Measurements from ENCODE around the gene SDK1.

The SDK1 gene

GRCh38 chr7:3573151-3573550 lies 272.1 kb downstream of the SDK1 start:
- Histone ChIP-seq H2AFZ (ENCODE audit: low read depth, low read length) (no peak overlapping the region), H3K36me3 (ENCODE audit: insufficient read depth, low read length) (no peaks in the 10 kb centered on the region), H3K4me3 (ENCODE audit: low read depth in 1 of 2, low read length in 2 of 2) (no peak overlapping the region), H3K9me3 (ENCODE audit: insufficient read depth, low read length, severe bottlenecking) (peaks cover 7% of the 10 kb centered on the region), H3K79me2 (ENCODE audit: insufficient read depth, low read length) (no peaks in the 10 kb centered on the region), H3K4me1 (ENCODE audit: insufficient read depth, low read length) (no peaks in the 10 kb centered on the region), H3K4me2 (ENCODE audit: insufficient read depth, low read length) (no peak overlapping the region), H3K27ac (ENCODE audit: low read length) (no peak overlapping the region), H4K20me1 (ENCODE audit: insufficient read depth, low read length) (no peaks in the 10 kb centered on the region), H3K27me3 (ENCODE audit: insufficient read depth, low read length, poor library complexity) (no peaks in the 10 kb centered on the region), H3K9ac (ENCODE audit: low read depth, low read length) (no peak overlapping the region)
- no peak for ATAC-seq (ENCODE audit: insufficient read depth, low read depth)
- no peak for DNase-seq
- TF ChIP-seq EZH2 (IDR thresholded peaks at IDR 0.05; ENCODE audit: borderline replicate concordance, low read depth, low read length, severe bottlenecking) = no peak

- no peak for TF ChIP-seq EZH2 (IDR thresholded peaks at IDR 0.05; ENCODE audit: borderline replicate concordance, low read depth, low read length, severe bottlenecking)
- TF ChIP-seq, protein P1, sequence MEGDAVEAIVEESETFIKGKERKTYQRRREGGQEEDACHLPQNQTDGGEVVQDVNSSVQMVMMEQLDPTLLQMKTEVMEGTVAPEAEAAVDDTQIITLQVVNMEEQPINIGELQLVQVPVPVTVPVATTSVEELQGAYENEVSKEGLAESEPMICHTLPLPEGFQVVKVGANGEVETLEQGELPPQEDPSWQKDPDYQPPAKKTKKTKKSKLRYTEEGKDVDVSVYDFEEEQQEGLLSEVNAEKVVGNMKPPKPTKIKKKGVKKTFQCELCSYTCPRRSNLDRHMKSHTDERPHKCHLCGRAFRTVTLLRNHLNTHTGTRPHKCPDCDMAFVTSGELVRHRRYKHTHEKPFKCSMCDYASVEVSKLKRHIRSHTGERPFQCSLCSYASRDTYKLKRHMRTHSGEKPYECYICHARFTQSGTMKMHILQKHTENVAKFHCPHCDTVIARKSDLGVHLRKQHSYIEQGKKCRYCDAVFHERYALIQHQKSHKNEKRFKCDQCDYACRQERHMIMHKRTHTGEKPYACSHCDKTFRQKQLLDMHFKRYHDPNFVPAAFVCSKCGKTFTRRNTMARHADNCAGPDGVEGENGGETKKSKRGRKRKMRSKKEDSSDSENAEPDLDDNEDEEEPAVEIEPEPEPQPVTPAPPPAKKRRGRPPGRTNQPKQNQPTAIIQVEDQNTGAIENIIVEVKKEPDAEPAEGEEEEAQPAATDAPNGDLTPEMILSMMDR (IDR thresholded peaks at IDR 0.05; ENCODE audit: borderline replicate concordance, extremely low read depth, low read length, poor library complexity, severe bottlenecking) = no peak
Observed at GRCh38 chr7:3574386-3574785, 273.3 kb downstream of the SDK1 start.

DNA sequence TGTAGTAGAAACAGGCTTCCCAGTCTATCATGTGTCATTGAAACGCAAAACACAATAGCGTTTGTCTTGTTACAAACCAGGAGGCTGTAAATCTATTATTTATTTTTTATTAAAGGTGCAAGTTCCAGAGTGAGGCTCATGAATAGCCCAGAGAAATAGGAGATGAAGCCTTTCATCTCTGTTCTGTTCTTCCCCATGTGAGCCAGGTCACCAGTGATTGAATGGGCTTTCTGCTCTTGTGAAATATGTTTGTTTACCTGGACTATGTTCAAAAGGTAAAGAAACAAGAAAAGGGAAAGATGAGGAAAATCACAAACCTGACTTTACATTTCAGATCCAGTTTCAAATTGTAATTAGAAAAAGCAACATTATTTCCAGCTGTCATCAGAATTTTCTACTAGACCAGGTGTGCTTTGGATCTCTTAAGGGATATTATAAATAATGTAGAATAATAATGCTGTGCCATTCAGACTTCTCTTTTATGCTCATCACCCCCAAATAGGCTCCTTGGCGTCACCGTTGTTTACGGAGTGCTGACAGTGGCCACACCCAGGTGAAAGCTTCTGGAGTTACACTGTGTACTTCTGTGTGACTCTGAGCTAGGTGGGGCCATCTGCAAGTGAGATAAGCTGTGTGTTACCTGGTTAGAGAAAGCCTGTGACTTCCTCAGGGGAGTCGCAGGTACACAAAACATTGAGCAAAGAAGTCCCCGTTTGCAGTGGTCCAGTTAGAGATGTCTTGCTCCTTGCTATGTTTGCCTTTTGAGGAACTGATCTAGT lies 274.9 kb downstream of the SDK1 start:
- no peak overlapping the region for H3K4me3 ChIP-seq (ENCODE audit: low read depth in 1 of 2, low read length in 2 of 2)
- no peak overlapping the region for H3K9ac ChIP-seq (ENCODE audit: low read depth, low read length)
- no peaks in the 10 kb centered on the region for H3K27me3 ChIP-seq (ENCODE audit: insufficient read depth, low read length, poor library complexity)
- TF ChIP-seq, protein P1 (IDR thresholded peaks at IDR 0.05; ENCODE audit: borderline replicate concordance, extremely low read depth, low read length, poor library complexity, severe bottlenecking) = no peak
- TF ChIP-seq EZH2 (IDR thresholded peaks at IDR 0.05; ENCODE audit: borderline replicate concordance, low read depth, low read length, severe bottlenecking) = no peak
- H3K79me2 ChIP-seq (ENCODE audit: insufficient read depth, low read length) = no peaks in the 10 kb centered on the region
- H3K4me1 ChIP-seq (ENCODE audit: insufficient read depth, low read length) = no peaks in the 10 kb centered on the region
- no peak overlapping the region for H3K27ac ChIP-seq (ENCODE audit: low read length)
- DNase-seq = no peak
- no peaks in the 10 kb centered on the region for H3K36me3 ChIP-seq (ENCODE audit: insufficient read depth, low read length)
- no peak overlapping the region for H2AFZ ChIP-seq (ENCODE audit: low read depth, low read length)
- H3K4me2 ChIP-seq (ENCODE audit: insufficient read depth, low read length) = no peak overlapping the region
- peaks cover 7% of the 10 kb centered on the region for H3K9me3 ChIP-seq (ENCODE audit: insufficient read depth, low read length, severe bottlenecking)
- no peaks in the 10 kb centered on the region for H4K20me1 ChIP-seq (ENCODE audit: insufficient read depth, low read length)
- ATAC-seq (ENCODE audit: insufficient read depth, low read depth) = no peak

More at GRCh38 chr7:3574386-3574785, 273.3 kb downstream of the SDK1 start:
- Histone ChIP-seq H4K20me1 (ENCODE audit: insufficient read depth, low read length) (no peaks in the 10 kb centered on the region), H3K36me3 (ENCODE audit: insufficient read depth, low read length) (no peaks in the 10 kb centered on the region), H3K4me2 (ENCODE audit: insufficient read depth, low read length) (no peak overlapping the region), H3K4me1 (ENCODE audit: insufficient read depth, low read length) (no peaks in the 10 kb centered on the region), H3K27me3 (ENCODE audit: insufficient read depth, low read length, poor library complexity) (no peaks in the 10 kb centered on the region), H3K27ac (ENCODE audit: low read length) (no peak overlapping the region), H3K9me3 (ENCODE audit: insufficient read depth, low read length, severe bottlenecking) (peaks cover 7% of the 10 kb centered on the region), H3K4me3 (ENCODE audit: low read depth in 1 of 2, low read length in 2 of 2) (no peak overlapping the region), H3K79me2 (ENCODE audit: insufficient read depth, low read length) (no peaks in the 10 kb centered on the region), H2AFZ (ENCODE audit: low read depth, low read length) (no peak overlapping the region), H3K9ac (ENCODE audit: low read depth, low read length) (no peak overlapping the region)
- ATAC-seq (ENCODE audit: insufficient read depth, low read depth) (no peak), DNase-seq (no peak)

DNA sequence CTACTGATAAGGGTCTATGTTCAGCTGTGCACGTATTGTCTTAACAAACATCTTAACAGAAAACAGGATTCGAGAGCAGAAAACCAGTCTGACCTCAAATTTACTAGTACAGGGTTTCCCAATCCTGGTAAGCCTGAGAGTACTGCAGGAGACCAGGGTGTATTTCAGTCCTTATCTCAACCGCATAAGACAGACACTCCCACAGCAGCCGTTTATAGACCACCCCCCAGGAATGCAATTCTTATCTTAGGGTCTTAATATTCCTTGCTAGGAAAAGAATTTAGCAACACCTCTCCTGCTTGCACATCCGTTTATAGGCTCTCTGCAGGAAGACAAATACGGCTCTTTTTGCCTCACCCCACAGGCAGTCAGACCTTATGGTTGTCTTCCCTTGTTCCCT lies 277.3 kb downstream of the SDK1 start:
- Histone ChIP-seq H3K4me3 (ENCODE audit: low read depth in 1 of 2, low read length in 2 of 2) (no peak overlapping the region), H3K27me3 (ENCODE audit: insufficient read depth, low read length, poor library complexity) (no peaks in the 10 kb centered on the region), H3K9me3 (ENCODE audit: insufficient read depth, low read length, severe bottlenecking) (peaks cover 7% of the 10 kb centered on the region), H3K27ac (ENCODE audit: low read length) (no peak overlapping the region), H4K20me1 (ENCODE audit: insufficient read depth, low read length) (no peaks in the 10 kb centered on the region), H3K4me1 (ENCODE audit: insufficient read depth, low read length) (no peaks in the 10 kb centered on the region), H3K79me2 (ENCODE audit: insufficient read depth, low read length) (no peaks in the 10 kb centered on the region), H3K9ac (ENCODE audit: low read depth, low read length) (no peak overlapping the region), H2AFZ (ENCODE audit: low read depth, low read length) (no peak overlapping the region), H3K4me2 (ENCODE audit: insufficient read depth, low read length) (no peak overlapping the region), H3K36me3 (ENCODE audit: insufficient read depth, low read length) (no peaks in the 10 kb centered on the region)
- no peak for ATAC-seq (ENCODE audit: insufficient read depth, low read depth)
- peak; percentile 14 for DNase-seq
- TF ChIP-seq, protein P1 (IDR thresholded peaks at IDR 0.05; ENCODE audit: borderline replicate concordance, extremely low read depth, low read length, poor library complexity, severe bottlenecking) = no peak
- TF ChIP-seq EZH2 (IDR thresholded peaks at IDR 0.05; ENCODE audit: borderline replicate concordance, low read depth, low read length, severe bottlenecking) = no peak
